HepG2 (cell line): Measurements from ENCODE around the gene SPARC. TPM values are rescaled to one million over a fixed set of nuclear protein-coding genes. Genes with fewer than 3 reads are reported as not detected.

Experiments used
- ATAC-seq: fragments of 200-7000 bp; cut with Tn5 transposase; 3 replicates; pipeline ENCODE4 v1.9.1; 2020; ENCODE audit warnings: mild to moderate bottlenecking, moderate library complexity
- BruUV-seq: library from RNA; stranded (reverse); fragments of 400-500 nt; replicated peaks from 2 replicates; lab custom pipeline; 2021; lab: Mats Ljungman, UMichigan
- CTCF ChIA-PET: fragments of 300-600 bp; formaldehyde crosslinking; extraction: SDS; loops from one replicate; lab custom pipeline; 2021; ENCODE audit warnings: low total read pairs, inconsistent platforms, low intra/inter-chr PET ratio; lab: Yijun Ruan, JAX
- POLR2A ChIA-PET: fragments of 350-600 bp; sonication (Branson Sonifier 250); formaldehyde crosslinking; loops from one replicate; lab custom pipeline; 2020; ENCODE audit warnings: antibody characterized with exemption, inconsistent platforms; lab: Yijun Ruan, JAX
- DNase-seq: peaks from one replicate; pipeline ENCODE4 v3.0.0-alpha.2; 2015; ENCODE audit warnings: low spot score
- FAIRE-seq: peaks from 3 replicates; lab custom pipeline; 2011; peaks lifted over from hg19 to GRCh38; lab: Jason Lieb, UNC
- H2AFZ ChIP-seq: one replicate; pipeline ENCODE4 v1.6.1; 2011; ENCODE audit warnings: low read length, inconsistent platforms
- H3K27ac ChIP-seq: fragments of 300-600 bp; 3 replicates; pipeline ENCODE4 v1.8.0; 2011; ENCODE audit warnings: mixed run types, mild to moderate bottlenecking, mixed read lengths, low read length, inconsistent platforms; ENCODE audit not compliant: insufficient read depth; ENCODE audit errors: extremely low read length
- H3K27me3 ChIP-seq, 2 experiments: fragments of 200-600 bp in 1 of 2; 2 replicates in 1 of 2; 3 replicates in 1 of 2; pipeline versions ENCODE4 v1.6.0 to v1.8.0; 2011; ENCODE audit warnings: low read length in 2 of 2, mild to moderate bottlenecking in 2 of 2, moderate library complexity in 2 of 2, inconsistent platforms in 1 of 2; ENCODE audit not compliant: insufficient read depth in 2 of 2, control insufficient read depth in 1 of 2
- H3K36me3 ChIP-seq, 2 experiments: fragments of 200-600 bp in 1 of 2; replicated peaks in 1 of 2; 2 replicates in 1 of 2; 3 replicates in 1 of 2; pipeline versions ENCODE4 v1.5.1 to v1.8.0; 2011; ENCODE audit warnings: low read length in 2 of 2, inconsistent platforms in 1 of 2; ENCODE audit not compliant: insufficient read depth in 2 of 2, control insufficient read depth in 1 of 2
- H3K4me1 ChIP-seq: 2 replicates; pipeline ENCODE4 v1.5.1; 2012; ENCODE audit warnings: low read length, inconsistent platforms; ENCODE audit not compliant: insufficient read depth
- H3K4me2 ChIP-seq: 2 replicates; pipeline ENCODE4 v1.6.0; 2011; ENCODE audit warnings: low read depth, low read length, inconsistent platforms
- H3K4me3 ChIP-seq, 3 experiments: fragments of 200-600 bp in 1 of 3; sonication (generic), shearing (Covaris generic) in 1 of 3; replicated peaks in 1 of 3; 2 replicates each; pipeline ENCODE4 v1.5.1; 2011 to 2016; ENCODE audit warnings: low read length in 3 of 3, inconsistent platforms in 2 of 3, low read depth in 2 of 3, mild to moderate bottlenecking in 2 of 3, control low read depth in 1 of 3, mixed read lengths in 1 of 3; ENCODE audit not compliant: insufficient read depth in 1 of 3
- H3K79me2 ChIP-seq: one replicate; pipeline ENCODE4 v1.6.1; 2011; ENCODE audit warnings: low read length, inconsistent platforms; ENCODE audit not compliant: insufficient read depth
- H3K9ac ChIP-seq: 2 replicates; pipeline ENCODE4 v1.6.0; 2011; ENCODE audit warnings: mild to moderate bottlenecking, low read depth, low read length, inconsistent platforms; ENCODE audit not compliant: insufficient read depth
- H3K9me3 ChIP-seq: 2 replicates; pipeline ENCODE4 v1.5.1; 2012; ENCODE audit warnings: mild to moderate bottlenecking, low read length
- H4K20me1 ChIP-seq: 2 replicates; pipeline ENCODE4 v1.6.0; 2011; ENCODE audit warnings: inconsistent platforms, mild to moderate bottlenecking, low read length, moderate library complexity; ENCODE audit not compliant: insufficient read depth
- FOSL1 ChIP-seq: sonication (generic); formaldehyde crosslinking; IDR thresholded peaks from 2 replicates; pipeline ENCODE4 v1.9.0; 2021; ENCODE audit warnings: missing genetic modification reagents, borderline replicate concordance
- FOSL2 ChIP-seq: sonication (generic); formaldehyde crosslinking; IDR thresholded peaks from 2 replicates; pipeline ENCODE4 v1.4.0; 2020; ENCODE audit warnings: missing genetic modification reagents
- FOXP4 ChIP-seq: sonication (generic); formaldehyde crosslinking; IDR thresholded peaks from 2 replicates; pipeline ENCODE4 v1.4.0; 2020; ENCODE audit warnings: missing genetic modification reagents
- PHF21A ChIP-seq: sonication (generic); formaldehyde crosslinking; IDR thresholded peaks from 2 replicates; pipeline ENCODE4 v1.5.0; 2020; ENCODE audit warnings: mild to moderate bottlenecking, missing genetic modification reagents
- PTBP1 ChIP-seq: fragments of 200-400 bp; formaldehyde crosslinking; IDR thresholded peaks from 2 replicates; pipeline ENCODE4 v1.6.1; 2018; ENCODE audit warnings: low read length, low read depth; ENCODE audit not compliant: poor library complexity, severe bottlenecking
- RBM22 ChIP-seq: fragments of 200-400 bp; formaldehyde crosslinking; optimal IDR thresholded peaks from 2 replicates; pipeline ENCODE3; 2017; ENCODE audit warnings: mild to moderate bottlenecking, low read length, moderate library complexity
- REXO4 ChIP-seq: sonication (generic); formaldehyde crosslinking; IDR thresholded peaks from 2 replicates; pipeline ENCODE4 v1.8.0; 2022; ENCODE audit warnings: missing genetic modification reagents, mild to moderate bottlenecking, borderline replicate concordance
- RFX3 ChIP-seq: IDR thresholded peaks from 2 replicates; pipeline ENCODE4 v1.6.1; 2016; ENCODE audit warnings: missing biosample characterization, missing genetic modification reagents
- SP5 ChIP-seq: IDR thresholded peaks from 2 replicates; pipeline ENCODE4 v1.6.1; 2016; ENCODE audit warnings: low read depth, borderline replicate concordance
- TEAD3 ChIP-seq: optimal IDR thresholded peaks from 2 replicates; pipeline ENCODE3; 2016; ENCODE audit warnings: borderline replicate concordance
- ZBTB21 ChIP-seq: sonication (generic); formaldehyde crosslinking; IDR thresholded peaks from 2 replicates; pipeline ENCODE4 v1.4.0; 2020; ENCODE audit warnings: missing genetic modification reagents
- ZNF256 ChIP-seq: sonication (generic); formaldehyde crosslinking; conservative IDR thresholded peaks from 2 replicates; pipeline ENCODE4 v1.4.0; 2020; ENCODE audit warnings: missing genetic modification reagents
- ZNF550 ChIP-seq: sonication (generic); formaldehyde crosslinking; IDR thresholded peaks from 2 replicates; pipeline ENCODE4 v1.4.0; 2020; ENCODE audit warnings: mild to moderate bottlenecking, missing genetic modification reagents, borderline replicate concordance
- ZNF704 ChIP-seq: sonication (generic); formaldehyde crosslinking; IDR thresholded peaks from 2 replicates; pipeline ENCODE4 v1.8.1; 2023; ENCODE audit warnings: mild to moderate bottlenecking, inconsistent platforms, moderate library complexity, missing genetic modification reagents, borderline replicate concordance
- ZNF776 ChIP-seq: sonication (generic); formaldehyde crosslinking; IDR thresholded peaks from 2 replicates; pipeline ENCODE4 v1.4.0; 2020; ENCODE audit warnings: mild to moderate bottlenecking, missing genetic modification reagents
- ZNF790 ChIP-seq: sonication (generic); formaldehyde crosslinking; IDR thresholded peaks from 2 replicates; pipeline ENCODE4 v1.8.0; 2022; ENCODE audit warnings: missing genetic modification reagents, mild to moderate bottlenecking, borderline replicate concordance
- WGBS: methylation state at CpG from one replicate; pipeline ENCODE4 v1.1.6; 2017; ENCODE audit warnings: low lambda C conversion rate; 5-methylcytosine and 5-hydroxymethylcytosine counted together
- in situ Hi-C: cut with HindIII; loops from 2 replicates; pipeline ENCODE4 v1.10.0; 2017; ENCODE audit warnings: low pct_unique_long_range_greater_than_20kb; ENCODE audit not compliant: extremely low pct_ligation_motif_present
- intact Hi-C: fragments of 100-400 bp; cut with micrococcal nuclease; formaldehyde crosslinking; loops from one replicate; pipeline ENCODE4 v1.10.0; 2022; ENCODE audit not compliant: unreplicated experiment
- polyA plus RNA-seq, 8 experiments: library from polyadenylated mRNA; depleted of rRNA in 3 of 8; stranded (reverse) in 7 of 8; unstranded in 1 of 8; fragments of >200 nt; fragmentation: Illumina TruSeq in 4 of 8; extraction: Trizol in 4 of 8; gene quantifications; 2 replicates each; pipeline versions ENCODE4 v1.2.1 to v1.2.3, GENCODE V29; 2011 to 2016; ENCODE audit warnings: low read depth in 4 of 8, missing spikeins in 1 of 8, mixed read lengths in 1 of 8; ENCODE audit not compliant: insufficient read depth in 1 of 8
- total RNA-seq, 5 experiments: library from RNA; depleted of rRNA; stranded (reverse); fragments of >200 nt; fragmentation: Illumina TruSeq; extraction: Trizol; gene quantifications; 2 replicates each; pipeline ENCODE4 v1.2.3, GENCODE V29; 2016; ENCODE audit warnings: low read depth in 1 of 5
- TF ChIP-seq, protein P1 (sequence below): sonication (generic); formaldehyde crosslinking; IDR thresholded peaks from 2 replicates; pipeline ENCODE4 v1.4.0; 2020; ENCODE audit warnings: mild to moderate bottlenecking, missing genetic modification reagents

Gene SPARC
- total and polyA plus RNA-seq, 2 of the 13 experiments (the other 11 are each of a cell fraction or from before 2014, with no cell fraction given): 76.7 to 192 TPM

GRCh38 chr5:151684690-151685361 is 1.9 kb downstream of the SPARC start:
- ChIA-PET POLR2A (interaction anchor here (0.9 to 1.1 kb wide), 2 partner anchors 14 to 86 kb away, joined by 3 read pairs; no protein-coding TSS in a partner anchor), CTCF (no interaction called here)
- Histone ChIP-seq H3K4me3 (no peak overlapping the region), H3K79me2 (no peaks in the 10 kb centered on the region), H3K27me3 (no peaks in the 10 kb centered on the region), H3K4me1 (peaks cover 30% of the 10 kb centered on the region), H3K36me3 (no peaks in the 10 kb centered on the region), H2AFZ (no peak overlapping the region), H3K4me2 (no peak overlapping the region), H3K9me3 (no peaks in the 10 kb centered on the region), H3K27ac (no peak overlapping the region), H3K9ac (no peak overlapping the region), H4K20me1 (no peaks in the 10 kb centered on the region)
- no TSS peak for BruUV-seq
- peak; percentile 16; the same call in 1 of the 3 replicates for ATAC-seq
- in situ Hi-C loops: no loop called here
- 29% methylated on average over 6 of the region's 8 CpGs for WGBS
- intact Hi-C loops: loop anchor here (5.0 kb wide), 1 partner anchor 72 kb away; the partner anchor contains the start of gene ATOX1
- peak; percentile 16 for TF ChIP-seq TEAD3 (CRISPR knock-in tag)
- no peak for TF ChIP-seq RBM22
- TF ChIP-seq, protein P1, sequence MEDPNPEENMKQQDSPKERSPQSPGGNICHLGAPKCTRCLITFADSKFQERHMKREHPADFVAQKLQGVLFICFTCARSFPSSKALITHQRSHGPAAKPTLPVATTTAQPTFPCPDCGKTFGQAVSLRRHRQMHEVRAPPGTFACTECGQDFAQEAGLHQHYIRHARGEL (CRISPR knock-in tag): no peak
- TF ChIP-seq FOSL1 (CRISPR knock-in tag): no peak
- no peak for TF ChIP-seq SP5 (CRISPR knock-in tag)
- TF ChIP-seq FOXP4 (CRISPR knock-in tag): no peak
- no peak for TF ChIP-seq PTBP1
- 0 out of 2 replicates have a peak, but pooled peaks have one; percentile 22 for TF ChIP-seq RFX3 (CRISPR knock-in tag)
- no peak for TF ChIP-seq ZNF256 (CRISPR knock-in tag)
- TF ChIP-seq ZBTB21 (CRISPR knock-in tag): no peak
- no peak for TF ChIP-seq PHF21A (CRISPR knock-in tag)
- TF ChIP-seq ZNF704 (CRISPR knock-in tag): no peak
- no peak for TF ChIP-seq ZNF550 (CRISPR knock-in tag)
- TF ChIP-seq ZNF776 (CRISPR knock-in tag): no peak
- no peak for TF ChIP-seq REXO4 (CRISPR knock-in tag)
- TF ChIP-seq ZNF790 (CRISPR knock-in tag): no peak
- 0 out of 2 replicates have a peak, but pooled peaks have one; percentile 36 for TF ChIP-seq FOSL2 (CRISPR knock-in tag)
- no peak for FAIRE-seq
- DNase-seq: no peak
